NCI-H2171 treated with DMSO at 0.1 percent for 48 hours (cell line): ENCODE measurements around the gene SLC8A1.

Source experiments
- DNase-seq: peaks from one replicate; lab custom pipeline; 2025; lab: John Stamatoyannopoulos, UW

The SLC8A1 gene

DNA sequence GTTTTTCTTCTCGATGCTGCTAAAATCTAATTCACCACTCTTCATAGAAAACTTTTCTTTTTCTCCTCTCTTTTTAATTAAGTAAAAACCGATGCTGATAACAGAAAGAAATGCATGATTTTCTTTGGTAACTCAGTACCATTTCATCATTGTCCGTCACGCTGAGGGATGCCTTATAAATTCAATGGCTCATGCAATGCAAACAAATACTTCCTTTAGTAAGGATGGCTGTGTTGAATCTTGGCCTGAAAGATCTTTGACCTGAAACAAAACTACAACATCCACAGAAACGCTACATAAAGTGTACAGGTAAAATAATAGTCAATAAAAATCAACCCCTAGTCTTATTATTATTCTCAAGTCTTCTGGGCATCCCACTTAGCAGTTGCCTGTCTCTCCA, 261.4 kb downstream of the SLC8A1 start:
- no peak for DNase-seq

DNA sequence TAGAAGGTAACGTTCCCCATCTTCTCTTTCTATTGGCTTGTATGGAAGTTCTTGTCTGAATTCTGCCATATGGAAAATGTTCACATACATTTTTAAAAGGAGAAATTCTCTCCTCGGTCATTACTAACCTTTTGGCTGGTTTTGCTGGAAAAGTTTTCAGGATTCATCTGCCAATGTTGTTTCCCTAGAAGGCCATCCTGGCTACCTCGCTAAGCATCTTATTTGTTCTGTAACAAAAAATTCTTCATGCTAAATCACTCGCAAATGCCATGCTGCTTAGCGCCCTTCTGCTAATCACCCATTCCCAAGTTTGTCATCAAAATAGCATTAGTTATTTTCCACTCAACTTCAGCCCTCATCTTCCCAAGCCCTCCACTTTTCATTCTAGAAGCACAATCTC, 262.0 kb downstream of the SLC8A1 start:
- DNase-seq: no peak

DNA sequence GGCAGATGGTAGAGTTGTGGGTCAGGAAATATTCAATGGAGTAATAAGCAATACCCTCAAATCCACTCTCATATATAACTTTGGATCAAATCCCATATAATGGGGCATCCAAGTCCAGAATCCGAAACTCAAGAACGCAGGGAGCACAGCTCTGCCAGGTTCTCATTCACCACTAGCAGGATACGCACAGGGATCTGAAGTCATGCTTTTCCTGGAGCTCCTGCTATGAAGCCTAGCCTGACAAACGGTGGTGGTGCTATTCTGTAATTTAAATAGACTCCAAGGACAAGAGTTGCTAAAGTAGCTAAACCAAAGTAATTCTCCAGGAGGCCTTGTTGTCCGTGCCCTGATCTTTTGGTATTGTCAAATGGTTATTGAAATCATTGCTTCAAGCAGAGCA, 264.8 kb downstream of the SLC8A1 start:
- no peak for DNase-seq

DNA sequence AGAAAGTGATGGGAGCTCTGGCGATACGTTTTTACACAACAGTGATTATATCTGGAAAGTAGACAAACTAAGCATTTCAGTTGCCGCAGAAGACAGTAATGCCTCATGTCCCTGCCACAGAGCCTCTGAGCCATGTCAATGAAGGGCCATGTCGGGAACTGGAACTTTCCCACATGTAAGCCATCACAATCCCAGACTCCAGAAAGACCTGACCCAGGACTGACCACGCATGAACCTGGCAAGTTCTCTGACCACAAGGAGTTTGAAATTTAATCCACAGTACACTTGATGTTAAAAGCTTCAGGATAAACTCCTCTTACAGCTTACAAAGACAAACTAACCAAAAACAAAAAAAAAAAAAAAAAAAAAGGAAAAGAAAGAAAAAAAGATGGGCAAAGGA, 267.3 kb downstream of the SLC8A1 start:
- no peak for DNase-seq

DNA sequence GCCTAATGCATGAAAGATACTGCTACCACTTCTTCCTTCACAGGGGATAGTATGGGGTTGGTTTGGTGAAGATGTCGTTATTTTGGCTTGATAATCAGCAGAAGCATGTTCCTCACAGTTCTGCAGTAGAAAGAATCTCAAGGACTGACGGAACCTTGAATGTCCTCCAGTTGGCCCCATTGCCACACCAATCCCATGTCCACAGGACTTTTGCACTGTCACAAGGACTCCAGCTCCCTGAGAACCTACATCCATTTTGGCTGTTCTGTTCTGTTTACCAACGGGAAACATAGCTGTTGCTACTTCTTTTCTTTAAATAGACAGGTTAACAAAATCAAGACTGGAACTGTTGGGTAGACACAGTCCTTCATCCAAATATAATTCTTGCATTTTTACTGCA, 270.0 kb downstream of the SLC8A1 start:
- DNase-seq: no peak

DNA sequence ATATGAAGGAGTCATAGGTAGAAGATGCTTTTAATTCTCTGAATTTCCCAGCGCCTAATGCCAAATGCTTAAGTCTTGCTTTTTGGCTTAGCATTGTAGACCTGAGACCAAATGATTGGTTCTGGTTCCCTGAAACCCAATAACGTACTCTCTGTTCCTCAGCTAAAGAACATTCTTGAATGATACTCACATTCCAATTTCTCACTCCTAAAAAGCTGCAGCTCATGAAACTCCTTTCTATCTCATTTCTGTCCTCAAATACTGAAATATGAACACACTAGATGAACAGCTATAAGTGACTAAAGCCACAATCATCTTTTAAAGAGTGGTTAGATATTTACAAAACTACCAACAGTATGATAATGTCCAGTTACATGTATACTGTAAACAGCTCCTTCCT, 272.1 kb downstream of the SLC8A1 start:
- DNase-seq: no peak

DNA sequence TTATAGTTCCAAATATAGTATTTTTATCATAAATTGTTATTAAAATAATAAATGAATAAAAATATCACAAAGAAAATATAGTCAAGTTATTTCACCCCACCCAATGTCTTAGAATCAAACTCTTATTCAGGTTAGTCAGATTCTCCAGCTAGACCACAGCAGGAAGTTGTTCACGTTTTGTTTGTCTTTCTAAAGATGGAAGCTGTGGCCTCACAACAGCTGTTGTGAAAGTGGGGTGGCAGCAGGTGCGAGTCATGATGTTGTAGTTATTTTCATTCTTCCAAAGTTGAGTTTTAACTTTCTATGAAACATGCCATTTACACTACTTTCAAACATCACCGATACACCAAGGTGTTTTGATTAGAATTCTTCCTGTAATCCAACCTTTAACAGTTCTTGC, 272.9 kb downstream of the SLC8A1 start:
- DNase-seq: no peak

DNA sequence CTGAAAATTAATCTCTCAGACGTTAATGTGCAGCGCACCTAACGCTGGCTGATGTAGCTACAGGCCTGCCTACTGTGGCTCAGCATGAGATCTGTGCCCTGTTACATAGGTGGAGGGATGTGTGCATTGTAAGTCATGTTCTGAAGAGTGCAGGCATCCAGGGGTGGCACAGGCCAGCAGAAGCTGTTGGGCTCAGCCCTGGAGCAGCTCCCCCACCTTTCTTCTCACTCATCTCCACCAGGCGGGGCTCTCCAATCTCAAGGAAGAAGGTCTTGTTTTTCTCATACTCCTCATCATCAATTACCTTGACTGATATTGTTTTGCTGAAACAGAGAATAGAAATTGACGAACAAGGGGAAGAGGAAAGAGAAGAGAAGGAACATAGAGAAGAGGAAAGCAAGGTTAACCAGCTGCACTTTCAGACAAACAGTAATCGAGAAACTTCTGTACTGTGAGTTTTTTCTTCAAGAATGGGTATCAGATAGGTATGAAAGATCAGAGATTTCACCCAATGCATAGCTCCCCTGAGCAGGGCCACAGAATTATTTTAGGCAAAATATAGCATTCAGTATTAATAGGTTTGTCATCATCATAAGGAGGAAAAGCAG, 273.6 kb downstream of the SLC8A1 start:
- no peak for DNase-seq

DNA sequence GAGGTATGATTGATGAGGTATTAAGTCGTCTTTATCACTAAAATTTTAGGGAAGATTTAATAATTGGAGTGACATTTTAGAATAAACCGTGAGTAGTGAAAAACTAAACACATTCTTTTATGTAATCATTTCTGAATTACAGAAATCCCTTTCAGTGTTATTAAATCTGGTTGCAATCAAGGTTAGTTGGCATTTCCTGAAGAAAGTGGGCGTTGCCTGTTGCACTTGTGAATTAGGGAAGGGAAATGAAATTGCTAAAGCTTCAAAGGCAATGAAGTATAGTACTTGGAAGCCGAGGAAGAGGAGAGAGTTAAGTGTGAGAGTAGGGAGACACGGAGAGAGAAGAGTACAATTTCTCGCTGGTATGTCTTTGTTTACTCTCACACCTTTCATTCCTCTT, 274.5 kb downstream of the SLC8A1 start:
- no peak for DNase-seq

DNA sequence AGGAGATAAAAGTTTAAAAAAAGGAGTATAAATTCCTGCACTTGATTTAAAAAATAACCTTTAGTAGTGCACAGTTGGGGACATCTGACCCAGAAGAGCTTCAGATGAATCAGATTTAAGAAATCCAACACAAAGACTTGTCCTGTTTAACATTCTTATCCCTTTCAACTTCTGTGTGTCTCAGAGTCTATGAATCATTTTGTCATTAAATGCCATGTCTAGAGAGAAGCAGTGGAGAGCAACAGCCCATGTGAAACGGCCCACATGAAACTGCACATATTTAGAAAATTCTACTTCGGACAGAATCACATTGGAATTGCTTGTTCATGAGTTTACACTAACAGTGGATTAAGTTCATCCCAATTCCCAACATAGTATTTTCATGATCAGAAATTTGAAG, 278.6 kb downstream of the SLC8A1 start:
- DNase-seq: no peak

DNA sequence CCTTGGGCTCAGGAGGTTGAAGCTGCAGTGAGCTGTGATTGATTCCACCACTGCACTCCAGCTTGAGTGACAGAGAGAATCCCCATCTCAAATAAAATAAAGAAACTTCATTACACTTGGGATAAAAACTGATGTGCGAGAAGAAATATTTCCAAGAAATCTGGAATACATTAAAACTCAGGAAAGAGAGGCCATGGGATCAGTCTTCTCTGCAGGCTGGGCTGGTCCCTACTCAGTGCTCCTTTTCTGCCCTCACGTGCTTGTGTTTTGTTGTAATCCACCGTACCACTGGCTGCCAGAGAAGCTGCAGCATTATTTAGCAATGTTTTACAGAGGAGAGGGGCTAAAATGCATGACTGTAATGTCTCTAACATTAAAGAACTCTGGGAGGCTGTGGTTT, 282.0 kb downstream of the SLC8A1 start:
- no peak for DNase-seq

DNA sequence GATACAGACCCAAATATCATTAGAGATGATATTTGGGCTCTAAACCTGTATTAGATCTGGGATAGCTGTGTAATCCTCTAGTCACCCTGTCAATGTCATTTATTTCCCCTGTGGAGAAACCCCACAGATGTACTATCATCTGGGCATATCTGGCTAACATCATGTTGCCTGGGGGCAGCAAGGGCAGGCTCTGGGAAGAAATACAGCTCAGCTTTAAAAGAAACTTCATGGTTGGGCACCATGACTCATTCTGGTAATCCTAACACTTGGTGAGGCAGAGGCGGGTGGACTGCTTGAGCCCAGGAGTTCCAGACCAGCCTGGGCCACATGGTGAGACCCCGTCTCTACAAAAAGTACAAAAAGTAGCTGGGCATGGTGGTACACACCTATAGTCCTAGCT, 282.5 kb downstream of the SLC8A1 start:
- no peak for DNase-seq

DNA sequence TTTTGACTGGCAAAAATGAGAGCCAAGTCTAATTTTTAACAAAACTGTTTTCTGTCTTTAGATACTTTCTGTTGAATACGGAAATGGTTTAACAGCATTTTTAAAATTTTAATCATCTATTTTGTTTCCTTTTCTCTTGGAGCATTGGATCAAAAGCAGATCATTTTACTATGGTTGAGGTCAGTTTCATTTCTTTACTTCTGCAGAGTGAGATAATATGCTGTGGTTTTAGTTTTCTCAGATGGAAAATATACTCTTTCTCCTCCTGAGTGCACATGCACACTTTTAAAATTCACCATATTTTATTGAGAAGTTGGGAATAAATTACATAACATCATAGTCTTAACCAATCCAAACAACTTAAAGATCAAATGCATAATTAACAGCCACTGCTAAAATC, 283.3 kb downstream of the SLC8A1 start:
- no peak for DNase-seq

DNA sequence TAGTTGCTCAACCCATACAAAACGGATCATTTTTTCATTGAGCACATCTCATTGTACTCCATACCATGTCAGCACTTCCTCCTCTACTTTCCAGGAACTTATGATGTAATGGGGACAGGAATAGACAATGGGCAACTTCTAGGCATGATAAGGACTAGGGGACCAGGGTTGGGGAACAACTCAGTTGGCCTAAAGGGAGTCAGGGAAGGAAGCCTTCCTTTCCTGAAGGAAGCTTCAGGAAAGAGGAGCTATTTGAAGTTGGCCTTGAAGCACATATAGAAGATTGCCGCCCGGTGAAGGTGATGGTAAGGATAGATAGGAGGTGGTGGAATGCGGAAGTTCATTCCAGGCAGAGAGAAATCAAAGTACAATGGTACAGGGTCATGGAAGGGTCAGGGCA, 283.9 kb downstream of the SLC8A1 start:
- no peak for DNase-seq

DNA sequence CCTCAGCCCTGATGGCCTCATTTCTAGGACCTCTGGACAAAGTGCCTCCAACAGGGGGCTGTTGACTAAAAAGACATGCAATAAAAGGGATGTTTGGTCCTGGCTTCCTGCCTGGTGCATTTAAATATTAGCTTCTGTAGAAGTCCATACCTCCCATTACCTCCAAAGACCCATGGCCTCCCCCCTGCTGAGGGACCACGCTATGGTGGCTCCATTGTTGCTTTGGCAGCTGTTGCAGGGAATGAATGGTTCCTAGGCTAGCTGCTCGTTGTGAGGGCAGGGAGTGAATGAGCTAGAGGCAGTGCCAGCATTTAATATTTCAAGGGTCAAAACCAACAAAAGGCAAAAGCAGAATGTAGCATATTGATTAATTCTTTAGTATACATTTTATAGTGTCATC, 285.9 kb downstream of the SLC8A1 start:
- DNase-seq: no peak

DNA sequence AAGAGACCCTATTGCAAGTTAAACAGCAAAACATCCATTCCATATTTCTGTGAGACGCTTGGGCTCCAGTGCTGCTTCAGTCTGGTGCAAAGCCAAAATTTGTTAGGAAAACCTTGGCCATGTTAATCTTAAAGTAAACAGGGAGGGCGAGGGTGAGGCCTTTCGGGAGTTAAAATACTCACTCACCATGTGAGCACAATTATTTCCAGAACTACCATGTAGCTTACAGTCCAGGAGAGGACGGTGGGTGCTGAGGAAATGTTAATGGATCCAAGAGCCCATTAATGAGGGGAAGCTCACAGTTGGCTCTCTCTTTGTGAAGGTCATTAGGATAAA, 286.4 kb downstream of the SLC8A1 start:
- no peak for DNase-seq

DNA sequence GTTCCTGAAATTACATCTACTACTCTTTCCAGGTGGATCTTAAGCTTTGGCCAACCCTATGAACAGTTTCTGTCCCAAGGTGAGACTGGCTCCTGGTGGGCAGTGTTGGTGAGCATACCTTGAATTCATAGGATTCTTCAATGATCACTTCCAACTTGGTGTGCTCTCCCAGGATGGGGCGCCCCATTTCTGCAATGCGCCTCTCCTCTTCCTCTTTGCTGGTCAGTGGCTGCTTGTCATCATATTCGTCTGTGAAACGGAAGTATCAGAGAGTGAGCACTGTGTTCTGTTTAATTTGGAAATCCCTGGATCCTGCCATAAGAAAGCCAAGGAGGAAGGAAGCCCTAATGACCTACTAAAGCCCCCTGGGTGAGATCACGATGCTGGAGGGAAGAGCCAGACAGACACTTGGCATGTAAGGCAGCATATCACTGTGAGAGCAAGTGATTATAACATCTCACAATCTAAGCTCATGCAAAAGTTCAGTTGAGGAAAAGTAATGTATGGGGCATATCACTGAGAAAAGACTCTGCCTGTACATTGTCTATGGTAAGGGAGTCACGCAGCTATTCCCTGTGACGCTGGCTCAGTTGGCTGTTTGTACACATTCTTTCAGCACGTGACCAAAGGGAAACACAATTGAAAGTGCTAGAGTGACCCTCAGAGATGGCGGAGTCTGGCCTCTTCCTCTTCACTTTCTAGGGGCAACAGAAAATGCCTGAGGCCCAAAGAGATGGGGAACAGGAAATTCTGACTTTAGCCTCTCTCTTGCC, 287.0 kb downstream of the SLC8A1 start:
- DNase-seq: no peak

DNA sequence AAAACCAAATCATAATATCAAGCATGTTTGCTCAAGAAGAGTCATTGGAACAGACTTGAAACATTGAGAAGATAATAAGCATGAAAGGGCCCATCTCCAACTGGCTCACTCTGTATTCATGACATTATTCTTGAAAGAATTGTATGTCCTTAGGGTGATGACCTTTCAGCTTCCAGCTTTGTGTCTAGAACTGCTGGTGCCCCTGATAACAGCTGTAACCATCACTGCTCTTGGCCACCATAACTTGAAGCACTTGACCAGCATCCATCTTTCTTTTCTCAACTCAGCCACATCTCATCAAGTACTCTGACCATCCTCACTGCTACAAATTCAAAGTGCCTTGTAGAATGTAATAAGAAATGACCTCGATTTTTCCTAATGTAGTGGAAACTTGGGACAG, 289.9 kb downstream of the SLC8A1 start:
- no peak for DNase-seq

DNA sequence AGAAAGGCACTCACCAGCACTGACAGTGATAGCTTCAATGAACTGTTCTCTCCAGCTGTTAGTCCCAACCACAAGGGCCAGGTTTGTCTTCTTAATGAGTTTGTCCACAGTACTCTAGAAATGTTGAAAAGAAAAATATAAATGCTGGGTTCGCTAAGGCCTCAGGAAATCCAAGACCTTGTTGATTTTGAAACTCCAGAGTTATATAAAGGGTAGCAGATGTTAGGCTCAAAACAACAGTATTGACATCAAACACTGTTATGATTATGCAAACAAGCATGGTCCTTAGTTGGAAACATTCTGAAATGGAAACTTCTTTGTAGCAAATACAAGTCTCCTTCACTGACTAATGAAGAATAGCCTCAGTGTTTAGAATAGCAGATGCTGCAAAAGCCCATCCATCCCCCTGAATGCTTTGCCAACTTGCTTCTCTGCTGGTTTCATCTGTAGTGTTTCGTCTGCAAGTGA, 291.1 kb downstream of the SLC8A1 start:
- no peak for DNase-seq

DNA sequence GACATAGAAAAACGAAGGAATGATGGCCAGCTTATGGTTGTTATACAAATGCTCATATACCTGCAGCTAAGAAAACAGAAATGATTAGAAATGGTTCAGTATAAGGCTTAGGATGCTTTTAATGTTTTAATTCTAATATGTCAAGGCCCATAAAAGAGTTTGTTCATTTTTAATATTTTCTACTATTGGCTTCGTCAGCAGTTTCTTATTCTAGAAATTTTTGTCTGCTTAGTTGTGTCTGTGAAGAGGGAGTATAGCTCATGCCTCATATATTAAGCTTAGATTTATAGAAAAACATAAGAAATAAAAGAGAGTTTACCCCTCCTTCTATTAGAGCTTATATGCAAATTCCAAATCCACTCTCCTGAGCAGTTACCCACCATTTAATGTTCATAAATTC, 292.6 kb downstream of the SLC8A1 start:
- no peak for DNase-seq

DNA sequence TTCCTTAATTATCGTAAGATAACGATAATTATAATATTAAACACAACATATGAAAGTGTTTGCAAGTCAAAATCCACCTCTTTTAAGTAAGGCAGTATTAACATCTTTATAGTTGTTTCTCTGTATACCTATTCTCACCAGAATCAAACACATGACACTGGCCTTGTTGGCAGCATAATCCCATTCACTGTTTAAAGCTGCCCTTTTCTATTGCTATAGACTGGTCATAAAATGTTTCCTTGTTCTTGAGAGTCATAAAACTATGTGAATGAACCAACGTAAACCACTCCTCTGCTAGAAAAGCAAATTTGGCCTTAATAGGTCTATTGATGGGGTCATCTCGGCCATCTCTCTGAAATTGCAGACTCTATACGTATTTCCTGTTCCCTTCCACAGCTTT, 293.1 kb downstream of the SLC8A1 start:
- DNase-seq: no peak

DNA sequence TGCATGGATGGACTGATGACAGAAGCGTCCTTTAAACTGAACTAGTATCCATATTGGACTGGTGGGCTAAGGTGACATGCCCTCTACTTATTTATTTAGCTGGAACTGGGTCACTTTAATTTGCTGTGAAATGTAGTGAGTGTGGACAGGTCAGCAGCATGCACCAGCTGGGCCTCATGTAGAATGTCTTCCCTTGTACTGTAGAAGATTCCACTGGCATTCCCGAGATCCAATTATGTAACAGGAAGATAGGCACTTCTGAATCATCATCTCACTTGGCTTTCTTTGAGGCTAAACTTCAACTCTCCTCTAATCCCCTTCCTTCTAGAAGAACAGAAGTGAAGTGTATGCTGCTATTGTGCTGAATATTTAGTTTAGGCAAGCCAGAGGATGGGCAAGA, 296.2 kb downstream of the SLC8A1 start:
- DNase-seq: no peak

DNA sequence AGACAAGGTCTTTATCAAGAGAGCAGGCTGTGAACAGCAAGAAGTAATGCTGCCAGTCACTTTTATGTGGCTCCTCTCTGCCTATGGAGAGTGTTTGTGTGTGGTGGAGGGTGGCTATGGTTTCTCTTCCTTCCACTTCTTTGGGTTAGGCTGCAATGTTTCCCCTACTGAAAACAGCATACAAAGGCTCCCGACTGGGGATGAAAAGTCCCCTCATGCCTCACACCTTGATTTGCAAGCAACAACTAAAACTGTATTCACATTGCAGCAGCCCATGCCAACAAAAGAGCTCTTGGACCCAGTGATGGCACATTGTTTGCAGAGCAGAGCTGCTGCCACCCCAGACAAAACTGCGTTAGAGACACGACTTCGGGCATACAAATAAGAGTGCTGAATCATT, 301.6 kb downstream of the SLC8A1 start:
- DNase-seq: no peak

DNA sequence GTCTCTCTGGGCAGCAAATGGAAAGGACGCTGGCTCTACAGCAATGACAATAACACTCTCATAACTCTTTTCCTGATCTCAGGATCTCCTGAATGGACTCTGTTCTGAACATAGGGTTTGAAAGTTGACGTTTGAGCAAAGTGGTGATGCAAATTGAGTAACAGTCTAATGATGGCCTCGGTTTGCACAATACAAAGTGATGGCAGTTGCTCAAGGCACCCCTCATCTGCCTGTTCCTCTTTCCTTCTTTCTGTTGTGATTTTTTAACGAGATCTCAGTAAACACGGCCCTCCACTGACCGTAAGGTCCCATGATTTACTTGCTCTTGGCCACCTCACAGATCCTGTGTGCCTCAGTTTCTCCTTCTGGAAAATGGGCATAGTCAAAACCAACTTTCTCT, 303.6 kb downstream of the SLC8A1 start:
- DNase-seq: no peak
